ENCODE measurements around the gene ZDHHC8.

DNA sequence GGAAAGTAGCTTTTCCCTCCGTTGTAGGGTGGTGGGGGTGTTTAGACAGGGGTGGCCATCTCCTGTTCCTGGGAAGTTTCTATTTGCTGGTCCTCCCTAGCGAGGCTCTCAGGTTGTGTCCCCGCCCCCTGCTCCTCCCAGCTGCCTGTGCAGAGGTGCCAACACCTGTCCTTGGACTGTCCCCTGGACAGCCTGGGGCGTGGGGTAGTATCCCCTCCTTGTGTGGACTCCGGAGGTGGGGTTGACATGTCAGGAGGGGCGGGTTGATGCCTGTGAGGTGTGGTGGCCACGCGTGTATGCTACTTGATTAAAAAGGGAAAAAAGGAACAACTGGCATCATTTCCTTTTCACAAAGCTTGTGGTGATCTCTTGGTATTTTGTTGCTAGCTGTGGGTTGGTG, 30.0 kb upstream of the ZDHHC8 start:
- TF ChIP-seq, protein P1, sequence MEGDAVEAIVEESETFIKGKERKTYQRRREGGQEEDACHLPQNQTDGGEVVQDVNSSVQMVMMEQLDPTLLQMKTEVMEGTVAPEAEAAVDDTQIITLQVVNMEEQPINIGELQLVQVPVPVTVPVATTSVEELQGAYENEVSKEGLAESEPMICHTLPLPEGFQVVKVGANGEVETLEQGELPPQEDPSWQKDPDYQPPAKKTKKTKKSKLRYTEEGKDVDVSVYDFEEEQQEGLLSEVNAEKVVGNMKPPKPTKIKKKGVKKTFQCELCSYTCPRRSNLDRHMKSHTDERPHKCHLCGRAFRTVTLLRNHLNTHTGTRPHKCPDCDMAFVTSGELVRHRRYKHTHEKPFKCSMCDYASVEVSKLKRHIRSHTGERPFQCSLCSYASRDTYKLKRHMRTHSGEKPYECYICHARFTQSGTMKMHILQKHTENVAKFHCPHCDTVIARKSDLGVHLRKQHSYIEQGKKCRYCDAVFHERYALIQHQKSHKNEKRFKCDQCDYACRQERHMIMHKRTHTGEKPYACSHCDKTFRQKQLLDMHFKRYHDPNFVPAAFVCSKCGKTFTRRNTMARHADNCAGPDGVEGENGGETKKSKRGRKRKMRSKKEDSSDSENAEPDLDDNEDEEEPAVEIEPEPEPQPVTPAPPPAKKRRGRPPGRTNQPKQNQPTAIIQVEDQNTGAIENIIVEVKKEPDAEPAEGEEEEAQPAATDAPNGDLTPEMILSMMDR (IDR thresholded peaks at IDR 0.05 in 8 of 11, conservative IDR thresholded peaks at IDR 0.05 in 3 of 11) = no peak
- no peak for TF ChIP-seq POLR2A (IDR thresholded peaks at IDR 0.05)
- no peak for TF ChIP-seq POLR2AphosphoS5 (IDR thresholded peaks at IDR 0.05)
